Activated CD4-positive, alpha-beta T cell treated with anti-CD3 and anti-CD28 coated beads, Interleukin-2, amount 50 U/mL, for 24 hours (primary cell): ENCODE measurements around the gene IPO4.

ENCODE experiments used
- DNase-seq, 2 donors: peaks; one replicate each; pipeline ENCODE4 v3.0.0-alpha.2; 2020; ENCODE audit warnings: low read depth in 1 of 2, low spot score in 1 of 2

IPO4 gene

GRCh38 chr14:24195186-24196070 lies 6.8 kb upstream of the IPO4 start, which contains the start of gene TM9SF1:
Gene TM9SF1 (minus strand): TSS chr14:24195441. CDS start chr14:24195019, 422 bp downstream.
- DNase-seq = peak; percentile 82 to 83

- DNase-seq = no peak
Observed at GRCh38 chr14:24194873-24195185, 6.2 kb upstream of the IPO4 start.

- no peak for DNase-seq
Observed at GRCh38 chr14:24194186-24194872, 5.7 kb upstream of the IPO4 start.

GRCh38 chr14:24192933-24193332 lies 4.3 kb upstream of the IPO4 start:
- no peak for DNase-seq

GRCh38 chr14:24190416-24190815 lies 1.8 kb upstream of the IPO4 start:
- DNase-seq = no peak

GRCh38 chr14:24189460-24189859 lies 844 bp upstream of the IPO4 start:
- DNase-seq = no peak

GRCh38 chr14:24189059-24189375 lies 401 bp upstream of the IPO4 start:
- DNase-seq = no peak

GRCh38 chr14:24187539-24187915 lies 1.1 kb downstream of the IPO4 start:
- no peak for DNase-seq

- no peak for DNase-seq
Observed at GRCh38 chr14:24186831-24187538, 1.6 kb downstream of the IPO4 start.

GRCh38 chr14:24185741-24186140 lies 2.9 kb downstream of the IPO4 start:
- no peak for DNase-seq

GRCh38 chr14:24185026-24185425 lies 3.6 kb downstream of the IPO4 start:
- DNase-seq = no peak

- no peak for DNase-seq
Observed at GRCh38 chr14:24184104-24184970, 4.3 kb downstream of the IPO4 start.

GRCh38 chr14:24183014-24183481 lies 5.6 kb downstream of the IPO4 start:
- no peak for DNase-seq

GRCh38 chr14:24182110-24182882 lies 6.3 kb downstream of the IPO4 start:
- DNase-seq = no peak

- no peak for DNase-seq
Observed at GRCh38 chr14:24181371-24182077, 7.1 kb downstream of the IPO4 start.

GRCh38 chr14:24179961-24180796 lies 8.4 kb downstream of the IPO4 start:
- DNase-seq = no peak

GRCh38 chr14:24179294-24179960 lies 9.2 kb downstream of the IPO4 start:
- DNase-seq = no peak
